Astrocyte (in vitro differentiated cells and primary cell): ENCODE results near the gene CBFA2T2.

ENCODE experiments used
- CTCF ChIP-seq: IDR thresholded peaks from 2 replicates; pipeline ENCODE4 v1.5.1; 2011; ENCODE audit warnings: low read depth, mild to moderate bottlenecking, inconsistent platforms, low read length, moderate library complexity; ENCODE audit not compliant: insufficient read depth
- EZH2 ChIP-seq: IDR thresholded peaks from 2 replicates; pipeline ENCODE4 v1.6.1; 2012; ENCODE audit warnings: mild to moderate bottlenecking, low read length, inconsistent platforms; ENCODE audit not compliant: insufficient read depth

GRCh38 chr20:33474963-33475362 lies 14.9 kb upstream of the CBFA2T2 start:
- no peak for TF ChIP-seq CTCF
- no peak for TF ChIP-seq EZH2
